ENCODE data around the gene HCRTR1.

Gene HCRTR1

DNA sequence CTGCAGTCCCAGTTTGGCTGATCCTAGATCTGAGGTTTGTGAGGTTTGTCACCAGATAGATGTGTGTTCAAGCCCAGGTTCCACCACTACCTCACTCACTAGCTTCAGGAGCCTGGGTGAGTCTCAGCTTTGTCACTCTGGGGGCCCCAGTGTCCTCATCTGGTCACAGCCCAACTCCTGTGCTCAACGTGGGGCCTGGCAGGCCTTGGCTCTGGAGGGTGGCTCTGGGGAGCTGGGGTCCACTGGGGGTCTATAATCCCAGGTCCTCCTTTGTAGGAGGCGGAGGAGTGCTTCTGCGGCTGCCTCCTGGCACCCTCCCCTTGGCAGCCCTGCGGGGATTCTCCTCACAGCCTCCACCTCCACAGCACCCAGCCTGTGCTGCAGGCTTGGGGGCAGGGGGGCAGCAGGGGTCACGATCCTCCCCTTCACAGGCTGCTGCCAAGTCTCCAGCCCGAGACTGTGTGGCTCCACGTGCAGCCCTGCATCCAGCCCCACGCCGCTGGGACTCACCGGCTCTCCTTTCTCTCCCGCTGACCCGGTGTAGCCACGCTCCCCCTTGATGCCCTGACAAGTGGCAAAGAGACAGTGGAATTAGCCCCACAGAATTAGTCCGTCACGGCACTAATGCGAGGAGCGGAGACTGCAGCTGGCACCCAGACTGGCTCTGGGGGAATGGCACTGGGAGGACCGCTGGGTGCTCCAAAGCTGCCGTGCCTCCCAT, 49.7 kb downstream of the HCRTR1 start:
- no peak for DNase-seq (ENCODE audit: low spot score)

- no peak for DNase-seq (ENCODE audit: low spot score)
Measured at GRCh38 chr1:31668303-31668883, 50.9 kb downstream of the HCRTR1 start.

GRCh38 chr1:31669433-31669785, 51.9 kb downstream of the HCRTR1 start:
- no peak for DNase-seq (ENCODE audit: low spot score)

DNA sequence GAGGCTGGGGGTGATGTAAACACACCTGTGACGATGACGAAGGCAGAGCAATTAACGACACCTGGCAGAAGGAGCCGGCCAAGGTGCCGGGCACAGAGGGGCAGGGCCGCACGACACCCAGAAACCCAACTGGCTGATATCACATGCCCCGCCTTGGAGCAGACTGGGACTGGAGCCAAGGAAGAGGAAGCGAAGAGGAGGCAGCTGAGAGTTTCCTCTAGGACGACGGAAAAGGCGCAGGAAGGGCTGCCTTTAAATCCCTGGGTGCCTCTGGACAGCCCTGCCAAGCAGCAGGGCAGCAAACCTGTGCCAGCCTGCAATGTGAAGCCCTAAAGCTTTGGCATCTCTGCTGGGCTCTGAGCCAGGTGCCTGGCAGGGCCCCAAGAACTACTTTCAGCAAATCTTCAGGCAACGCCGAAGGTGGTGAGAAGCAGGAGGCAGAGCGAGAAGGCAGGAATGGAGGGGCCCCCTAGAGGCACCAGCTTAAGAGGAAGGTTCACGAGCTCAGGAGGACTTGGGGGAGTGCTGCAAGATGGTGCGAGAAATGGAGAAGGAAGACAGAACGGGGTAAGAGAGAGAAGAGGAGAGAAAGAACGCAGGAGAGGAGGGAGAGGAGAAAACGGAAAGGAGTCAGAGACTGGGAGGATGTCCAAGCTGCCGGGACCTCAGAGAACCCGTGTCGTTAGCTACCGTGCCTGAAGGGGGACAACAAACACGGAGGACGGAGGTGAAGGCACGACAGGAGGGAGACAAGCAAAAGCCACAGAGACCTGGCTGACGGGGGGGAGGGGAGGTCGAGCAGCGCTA, 52.5 kb downstream of the HCRTR1 start:
- DNase-seq (ENCODE audit: low spot score) = peak; percentile 66

GRCh38 chr1:31670593-31670964, 53.1 kb downstream of the HCRTR1 start:
- no peak for DNase-seq (ENCODE audit: low spot score)

DNA sequence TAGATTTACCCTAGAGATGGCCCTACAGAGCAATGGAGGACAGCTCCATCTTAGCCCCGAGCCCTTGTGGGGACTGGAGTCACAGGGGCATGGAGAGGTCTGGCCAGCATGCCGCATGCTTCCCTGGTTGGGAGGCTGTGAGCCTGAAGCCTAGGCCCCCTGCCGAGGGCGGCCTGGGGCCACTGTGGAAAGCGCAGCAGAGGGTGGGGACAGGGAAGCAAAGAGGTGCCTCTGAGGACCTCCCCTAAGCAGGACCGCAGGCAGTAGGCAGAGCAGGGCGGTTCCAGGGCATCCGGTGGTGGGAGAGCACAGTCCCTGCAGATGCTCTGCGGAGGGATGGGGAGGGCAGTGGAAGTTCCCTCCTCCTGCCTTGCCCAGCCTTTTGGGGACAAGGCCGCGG, 53.7 kb downstream of the HCRTR1 start:
- DNase-seq (ENCODE audit: low spot score) = no peak

GRCh38 chr1:31671561-31672201, 54.2 kb downstream of the HCRTR1 start:
- DNase-seq (ENCODE audit: low spot score) = no peak

DNA sequence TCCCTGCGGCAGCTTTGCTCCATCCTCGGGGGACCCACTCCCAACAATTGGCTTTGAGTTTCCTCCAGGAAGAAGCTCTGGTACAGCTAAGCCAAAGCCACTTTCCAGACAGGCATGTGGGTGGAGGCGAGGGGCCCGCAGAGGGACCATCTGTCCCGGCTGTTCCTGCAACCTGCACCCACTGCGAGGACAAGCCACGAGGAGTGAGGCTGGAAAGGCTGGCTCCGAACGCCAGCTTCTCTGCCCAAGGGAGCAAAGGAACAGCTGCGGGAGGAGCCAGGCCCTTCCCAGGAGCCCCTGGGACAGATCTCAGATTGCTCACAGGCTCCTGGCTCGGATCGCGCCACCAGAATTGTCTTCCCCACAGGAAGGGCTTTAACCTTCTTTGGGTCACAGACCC, 55.5 kb downstream of the HCRTR1 start:
- no peak for DNase-seq (ENCODE audit: low spot score)

GRCh38 chr1:31673433-31673832, 55.9 kb downstream of the HCRTR1 start:
- no peak for DNase-seq (ENCODE audit: low spot score)

- DNase-seq (ENCODE audit: low spot score) = no peak
Measured at GRCh38 chr1:31674626-31675025, 57.1 kb downstream of the HCRTR1 start.

DNA sequence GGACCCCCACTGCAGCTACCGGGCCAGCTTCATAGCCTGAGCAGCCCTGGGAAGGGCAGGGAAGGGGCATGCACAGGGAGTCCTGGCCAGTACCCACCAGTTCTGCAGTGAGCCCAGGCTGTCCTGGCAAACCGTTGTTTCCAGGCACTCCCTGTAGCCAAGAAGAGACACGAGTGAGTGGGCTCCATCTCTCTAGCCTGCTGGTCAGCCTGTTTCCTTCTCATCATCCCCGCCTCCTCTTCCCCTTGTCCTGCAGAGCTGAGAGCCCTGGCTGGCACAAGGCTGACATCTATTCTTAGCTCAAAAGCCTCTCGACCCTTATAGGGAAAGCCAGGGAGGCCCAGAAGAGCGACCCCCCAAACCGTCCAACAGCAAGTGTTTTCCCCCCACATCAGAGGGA, 57.7 kb downstream of the HCRTR1 start:
- no peak for DNase-seq (ENCODE audit: low spot score)

DNA sequence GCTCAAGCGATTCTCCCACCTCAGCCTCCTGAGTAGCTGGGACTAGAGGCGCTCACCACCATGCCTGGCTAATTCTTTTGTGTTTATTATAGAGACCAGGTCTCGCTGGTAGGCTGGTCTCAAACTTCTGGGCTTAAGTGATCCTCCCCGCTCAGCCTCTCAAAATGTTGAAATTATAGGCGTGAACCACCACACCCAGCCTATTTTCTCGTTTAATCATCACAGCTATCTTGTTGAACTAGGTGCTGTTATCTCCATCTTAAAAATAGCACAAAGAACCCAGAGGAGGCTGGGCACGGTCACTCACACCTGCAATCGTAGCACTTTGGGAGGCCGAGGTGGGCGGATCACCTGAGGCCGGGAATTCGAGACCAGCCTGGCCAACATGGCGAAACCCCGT, 58.3 kb downstream of the HCRTR1 start:
- DNase-seq (ENCODE audit: low spot score) = no peak
